GM18858 (cell line): ENCODE measurements around the gene ASIC1.
"Not testable (repeated sequence)": the region's sequence is repeated elsewhere in the genome, so short reads cannot be mapped to it uniquely, and the experiment has no call there.

Source experiments
- ATAC-seq: cut with Tn5 transposase; IDR thresholded peaks from one replicate; pipeline ENCODE4 v1.9.1; 2021; ENCODE audit not compliant: unreplicated experiment

The ASIC1 gene

GRCh38 chr12:50084409-50084774 lies 27.0 kb downstream of the ASIC1 start:
- ATAC-seq = not testable (repeated sequence)

DNA sequence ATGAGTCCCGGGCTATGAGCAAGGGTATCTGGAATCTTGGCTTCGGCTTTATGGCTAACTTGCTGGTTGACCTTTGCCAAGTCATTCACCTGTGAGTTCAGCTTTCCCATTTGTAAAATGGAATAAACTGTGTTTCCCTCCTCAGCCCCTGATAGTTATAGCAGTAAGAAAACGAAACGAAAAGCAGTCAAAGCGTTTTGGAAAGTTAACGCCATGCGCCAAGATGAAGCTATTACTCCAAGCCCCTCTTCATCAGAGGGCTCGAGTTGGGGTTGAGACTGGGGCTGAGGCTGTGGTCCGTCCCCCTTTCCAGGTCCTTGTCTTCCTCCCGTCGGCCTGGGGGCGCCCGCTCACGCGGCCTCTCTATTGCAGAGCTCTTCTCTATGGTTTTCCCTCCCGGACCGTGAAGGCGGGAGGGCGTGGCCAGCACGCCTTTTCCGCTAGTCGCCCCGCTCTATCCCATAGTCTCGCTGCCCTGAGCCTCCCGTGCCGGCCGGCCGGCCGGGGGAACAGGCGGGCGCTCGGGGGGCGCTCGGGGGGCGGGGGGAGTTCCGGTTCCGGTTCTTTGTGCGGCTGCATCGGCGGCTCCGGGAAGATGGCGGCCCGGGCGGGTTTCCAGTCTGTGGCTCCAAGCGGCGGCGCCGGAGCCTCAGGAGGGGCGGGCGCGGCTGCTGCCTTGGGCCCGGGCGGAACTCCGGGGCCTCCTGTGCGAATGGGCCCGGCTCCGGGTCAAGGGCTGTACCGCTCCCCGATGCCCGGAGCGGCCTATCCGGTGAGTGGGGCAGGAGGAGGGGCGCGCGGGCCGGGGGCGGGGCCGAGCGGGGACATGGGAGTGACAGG lies 27.6 kb downstream of the ASIC1 start, which contains the start of gene SMARCD1:
Gene SMARCD1 (plus strand): TSS at position 568 of the 840 bp plus-strand sequence. CDS start 28 bp downstream, at position 596.
- peak; percentile 64 for ATAC-seq

- ATAC-seq = no peak
These were observed 28.2 kb downstream of the ASIC1 start for GRCh38 chr12:50085615-50086072.

GRCh38 chr12:50086148-50086547 lies 28.8 kb downstream of the ASIC1 start:
- ATAC-seq = no peak

- no peak for ATAC-seq
These were observed 29.8 kb downstream of the ASIC1 start for GRCh38 chr12:50087151-50087550.

DNA sequence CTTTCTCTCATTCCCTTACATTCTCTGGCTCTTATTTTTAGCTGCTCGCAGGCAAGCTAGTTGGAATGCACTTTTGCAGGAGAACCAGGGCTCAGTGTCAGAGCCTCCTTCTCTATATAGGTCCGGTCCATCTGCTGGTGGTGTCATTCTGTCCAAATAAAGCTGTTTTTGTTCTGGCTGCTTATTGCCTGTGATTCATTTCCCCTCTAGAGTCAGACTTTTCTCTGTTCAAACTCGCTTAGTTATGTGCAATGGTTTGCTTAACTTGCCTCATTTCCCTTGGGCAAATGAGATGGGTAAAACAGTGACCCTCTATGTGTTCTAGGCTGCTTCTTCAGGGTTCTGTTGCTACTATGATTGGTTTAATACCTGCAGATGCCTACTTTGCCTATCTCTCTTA lies 30.6 kb downstream of the ASIC1 start:
- ATAC-seq = no peak

DNA sequence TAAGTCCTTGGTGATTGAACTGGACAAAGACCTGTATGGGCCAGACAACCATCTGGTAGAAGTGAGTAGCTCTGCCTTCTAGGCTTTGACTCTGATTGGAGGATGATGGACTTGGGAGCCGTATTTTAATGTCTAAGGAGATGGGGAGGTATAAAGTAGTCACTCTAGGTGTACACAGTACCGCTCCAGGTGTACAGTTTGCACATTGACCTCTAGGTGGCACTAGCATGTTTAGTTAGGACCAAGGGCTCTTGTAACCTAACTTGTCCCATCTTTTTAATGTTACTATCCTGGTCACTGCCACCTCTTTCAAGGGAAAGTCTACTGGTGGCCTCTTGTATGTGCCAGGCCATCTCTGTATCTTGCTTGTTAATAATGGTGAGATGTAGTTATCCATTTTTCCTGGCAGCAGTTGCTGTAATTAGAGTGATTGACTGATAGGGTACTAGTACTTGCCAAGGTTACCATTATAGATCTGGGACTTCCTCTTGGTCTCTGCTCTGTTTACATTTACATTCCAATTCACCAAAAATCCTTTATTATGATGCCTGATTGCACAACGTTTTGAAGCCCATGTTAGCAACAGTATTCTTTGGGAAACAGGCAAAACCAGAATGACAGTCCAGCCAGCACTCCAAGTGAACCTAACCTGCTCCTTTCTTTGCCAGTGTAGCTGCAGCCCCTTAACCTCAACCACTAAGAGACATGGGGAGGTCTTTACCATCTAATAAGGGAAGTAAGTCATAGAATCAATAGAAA lies 31.4 kb downstream of the ASIC1 start:
- no peak for ATAC-seq

DNA sequence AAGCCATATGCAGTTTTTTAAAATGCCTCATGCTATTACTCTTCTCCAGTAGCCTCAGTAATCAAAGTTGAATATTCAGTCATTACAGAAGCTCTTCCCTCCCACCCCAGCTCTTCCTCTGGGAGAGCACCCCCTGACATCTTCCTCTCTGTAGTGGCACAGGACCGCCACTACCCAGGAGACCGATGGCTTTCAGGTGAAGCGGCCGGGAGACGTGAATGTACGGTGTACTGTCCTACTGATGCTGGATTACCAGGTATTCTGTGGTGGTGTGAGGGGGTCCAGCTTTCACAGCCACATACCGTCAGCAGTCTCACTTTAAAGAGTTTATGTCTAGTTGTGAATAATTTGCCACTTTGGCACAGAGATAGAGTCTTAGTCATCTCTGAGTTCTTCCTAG lies 32.3 kb downstream of the ASIC1 start:
- no peak for ATAC-seq

DNA sequence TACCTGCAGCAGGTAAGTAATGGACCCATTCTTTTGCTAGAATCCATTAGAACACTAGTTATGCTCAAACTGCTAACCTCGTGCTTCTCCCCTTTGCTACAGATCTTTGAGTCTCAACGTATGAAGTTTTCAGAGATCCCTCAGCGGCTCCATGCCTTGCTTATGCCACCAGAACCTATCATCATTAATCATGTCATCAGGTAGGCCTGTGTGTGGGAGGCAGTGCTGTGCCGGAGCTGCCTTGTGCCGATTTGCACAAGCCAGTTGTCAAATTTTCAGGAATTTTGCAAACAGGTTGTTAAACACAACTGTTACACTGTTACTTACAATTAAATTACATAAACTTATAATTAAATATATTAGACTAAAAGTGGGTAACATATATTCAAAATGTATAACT lies 33.0 kb downstream of the ASIC1 start:
- no peak for ATAC-seq

DNA sequence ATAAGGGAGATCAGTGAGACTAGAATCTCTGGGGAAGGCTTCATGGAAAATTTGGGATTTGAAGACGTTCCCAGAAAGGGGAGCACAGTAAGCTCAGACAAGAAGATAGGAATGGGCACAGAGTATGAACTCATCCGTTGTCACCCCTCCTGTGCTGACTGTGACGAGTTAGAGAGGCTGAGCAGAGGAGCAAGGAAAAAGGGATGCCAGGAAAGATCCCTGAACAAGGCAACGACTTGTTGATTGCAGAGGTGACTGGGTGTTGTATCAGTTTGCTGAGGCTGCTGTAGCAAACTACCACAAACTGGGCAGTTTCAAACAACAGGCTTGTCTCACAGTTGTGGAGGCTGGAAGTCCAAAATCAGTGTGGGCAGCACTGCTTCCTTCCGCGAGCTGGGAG lies 40.6 kb downstream of the ASIC1 start:
- ATAC-seq = no peak

GRCh38 chr12:50099302-50100008 lies 42.1 kb downstream of the ASIC1 start:
- ATAC-seq = no peak

DNA sequence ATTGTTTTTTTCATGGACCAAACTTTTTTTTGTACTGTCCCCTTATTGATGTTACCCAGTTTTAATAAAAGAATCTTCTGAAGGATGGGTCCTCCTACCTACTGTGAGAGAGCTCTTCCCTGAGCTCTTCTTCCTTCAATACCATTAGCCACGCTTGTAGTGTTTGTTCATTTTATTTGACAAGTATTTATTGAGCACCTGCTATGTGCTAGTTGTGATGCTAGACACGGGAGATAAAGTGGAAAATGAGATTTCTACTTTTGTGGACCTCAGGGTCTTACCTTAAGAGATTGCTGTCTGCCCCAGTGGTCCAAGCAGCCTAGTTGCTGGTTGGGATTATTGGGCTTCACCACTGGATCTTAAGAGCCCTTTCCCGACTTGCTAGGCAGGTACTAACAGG lies 43.2 kb downstream of the ASIC1 start:
- no peak for ATAC-seq

DNA sequence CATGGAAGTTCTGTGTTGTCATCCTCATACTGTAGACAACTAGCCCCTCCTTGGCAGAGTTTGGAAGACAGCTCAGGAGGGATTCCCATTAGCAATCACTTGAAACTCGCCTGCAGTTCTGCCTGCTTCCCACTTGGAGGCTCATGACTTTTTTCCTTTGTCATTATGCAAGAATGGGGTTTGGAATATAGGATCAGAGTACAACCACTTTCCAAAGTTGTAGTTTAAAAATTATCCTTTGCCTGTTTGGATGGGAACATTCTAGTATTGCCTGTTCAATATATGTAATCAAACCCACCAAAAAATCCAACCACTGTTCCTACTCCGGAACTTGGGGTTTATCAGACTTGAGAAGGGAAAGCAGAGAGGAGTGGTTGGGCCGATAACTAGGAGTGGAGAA lies 44.3 kb downstream of the ASIC1 start:
- ATAC-seq = no peak

GRCh38 chr12:50102131-50102531 lies 44.7 kb downstream of the ASIC1 start:
- no peak for ATAC-seq

DNA sequence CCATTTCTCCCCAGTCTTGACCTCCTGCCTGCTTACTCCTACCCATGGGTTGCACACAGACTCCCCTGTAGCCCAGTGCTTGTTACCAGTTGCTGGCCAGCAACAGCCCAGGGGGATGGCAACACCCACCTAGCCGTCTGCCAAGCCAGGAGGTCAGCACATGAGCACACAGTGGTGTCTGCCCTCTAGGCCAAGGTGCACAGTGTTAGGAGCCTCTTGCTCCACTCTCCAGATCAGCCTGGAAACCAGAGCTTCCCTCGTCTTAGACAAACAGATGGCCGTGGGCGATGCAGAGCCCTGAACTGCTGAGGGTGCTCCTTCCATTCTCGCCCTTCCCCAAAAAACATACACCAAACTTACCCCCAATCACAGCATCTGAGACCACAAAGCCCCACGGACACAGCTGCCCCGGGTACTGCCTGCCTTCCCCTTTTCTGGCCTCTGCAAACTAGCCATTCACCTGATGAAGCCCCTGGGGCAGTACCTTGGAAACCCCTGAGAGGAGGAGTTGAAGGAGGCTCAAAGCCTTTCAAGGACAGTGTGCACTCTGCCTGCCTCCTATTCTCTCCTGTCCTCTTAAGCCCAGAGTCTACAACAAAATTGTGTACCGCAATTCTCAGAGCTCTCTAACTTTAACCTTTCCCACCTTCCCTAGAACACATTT lies 45.4 kb downstream of the ASIC1 start:
- ATAC-seq = no peak

DNA sequence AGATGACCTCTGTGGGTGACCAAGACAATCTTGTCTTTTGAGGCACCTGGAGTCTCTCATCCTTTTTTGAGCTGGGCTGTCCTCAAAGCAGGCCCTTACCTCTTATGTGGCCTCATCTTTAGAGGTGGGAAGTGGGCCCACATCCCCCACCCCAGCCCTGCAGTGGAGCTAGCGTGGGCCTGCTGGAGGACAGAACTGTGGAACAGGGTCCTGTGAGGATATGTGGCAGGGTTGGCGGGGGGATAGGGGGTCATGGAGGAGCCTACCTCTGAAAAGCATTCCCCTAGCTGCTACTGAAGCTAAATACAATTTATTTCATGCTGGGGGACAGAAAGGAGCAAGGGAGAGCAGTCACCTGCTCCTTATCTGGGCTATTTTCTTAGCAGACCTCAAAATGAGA lies 46.0 kb downstream of the ASIC1 start:
- ATAC-seq = no peak

- ATAC-seq = no peak
These were observed 46.4 kb downstream of the ASIC1 start, which contains the start of gene GPD1 for GRCh38 chr12:50103767-50104321. Gene GPD1, plus strand, starts transcription at chr12:50104008. Its CDS starts 43 bp downstream, at chr12:50104051.

DNA sequence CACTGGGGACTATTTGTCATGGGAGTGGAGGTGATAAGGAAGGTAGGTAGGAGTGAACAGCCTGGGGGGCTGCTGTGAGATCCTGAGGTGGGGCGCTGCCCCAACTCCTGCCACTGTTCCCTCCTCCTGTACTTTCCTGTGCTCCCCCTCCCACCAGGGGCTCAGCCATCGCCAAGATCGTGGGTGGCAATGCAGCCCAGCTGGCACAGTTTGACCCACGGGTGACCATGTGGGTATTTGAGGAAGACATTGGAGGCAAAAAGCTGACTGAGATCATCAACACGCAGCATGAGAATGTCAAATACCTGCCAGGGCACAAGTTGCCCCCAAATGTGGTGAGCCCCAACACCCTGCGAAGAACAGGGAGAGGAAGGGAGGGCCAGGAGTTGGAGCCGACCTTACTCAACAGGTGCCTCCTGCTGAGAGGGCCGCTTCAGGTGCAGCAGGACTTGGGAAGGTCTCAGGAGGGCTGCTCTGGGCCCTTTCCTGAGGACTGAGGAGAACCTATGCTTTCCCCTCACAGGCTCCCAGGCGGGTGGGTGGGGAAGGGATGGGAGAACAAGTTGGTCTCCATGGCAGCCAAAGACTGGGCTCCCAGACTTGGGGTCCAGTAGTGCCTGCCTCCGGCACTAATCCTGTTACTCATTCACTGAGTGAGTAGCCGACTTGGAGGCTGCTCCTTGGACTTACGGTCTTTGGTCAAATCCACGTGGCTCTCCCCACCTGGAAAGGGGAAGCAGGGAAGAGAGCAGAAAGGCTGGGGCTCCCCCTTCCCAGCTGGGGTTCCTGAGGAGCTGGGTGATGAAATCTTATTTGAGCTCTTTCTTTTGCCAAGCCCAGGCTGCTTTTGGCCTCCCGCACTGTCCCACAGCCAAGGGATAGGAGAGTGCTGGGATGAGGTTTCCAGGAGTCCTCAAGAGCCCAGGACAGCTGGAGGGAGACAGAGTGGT lies 47.3 kb downstream of the ASIC1 start:
- no peak for ATAC-seq

DNA sequence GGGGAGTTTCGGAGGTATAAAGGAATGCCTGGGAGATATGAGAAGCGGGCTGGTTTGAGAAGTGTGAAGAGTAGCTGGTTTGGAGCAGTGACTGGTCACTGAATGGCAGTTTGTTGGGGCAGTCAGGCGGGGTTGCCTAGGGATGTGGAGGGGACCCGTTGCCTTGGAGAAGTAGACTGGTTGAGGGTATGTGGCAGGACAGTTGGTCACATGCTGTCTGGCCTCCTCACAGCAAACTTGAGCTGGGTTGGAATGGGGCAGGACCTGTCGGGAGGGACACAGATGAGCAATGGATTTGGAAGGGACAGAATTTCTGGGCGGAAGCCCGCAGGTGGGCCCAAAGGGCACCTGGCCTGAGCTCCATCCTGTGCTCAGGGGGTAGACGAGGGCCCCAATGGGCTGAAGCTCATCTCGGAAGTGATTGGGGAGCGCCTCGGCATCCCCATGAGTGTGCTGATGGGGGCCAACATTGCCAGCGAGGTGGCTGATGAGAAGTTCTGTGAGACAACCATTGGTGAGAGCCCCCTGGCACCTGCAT lies 48.6 kb downstream of the ASIC1 start:
- no peak for ATAC-seq
